ENCODE data around the gene ZNF783. TPM values are rescaled to one million over a fixed set of nuclear protein-coding genes. Genes with fewer than 3 reads are reported as not detected.
"Not testable (repeated sequence)": the region's sequence is repeated elsewhere in the genome, so short reads cannot be mapped to it uniquely, and the experiment has no call there.

ZNF783 gene
- total and polyA plus RNA-seq, 2 donors: 7.1 to 12.2 TPM

GRCh38 chr7:149252378-149252777 lies 9.6 kb upstream of the ZNF783 start:
- Histone ChIP-seq H3K4me3 (ENCODE audit: low read depth, low read length) (no peak overlapping the region), H3K27ac (ENCODE audit: low read depth) (no peak overlapping the region), H3K4me1 (ENCODE audit: insufficient read depth) (no peaks in the 10 kb centered on the region), H3K36me3 (ENCODE audit: insufficient read depth) (peaks cover 3% of the 10 kb centered on the region)
- WGBS: 97% methylated on average over 2 of the region's 2 CpGs
- no peak for DNase-seq (ENCODE audit: extremely low spot score)

DNA sequence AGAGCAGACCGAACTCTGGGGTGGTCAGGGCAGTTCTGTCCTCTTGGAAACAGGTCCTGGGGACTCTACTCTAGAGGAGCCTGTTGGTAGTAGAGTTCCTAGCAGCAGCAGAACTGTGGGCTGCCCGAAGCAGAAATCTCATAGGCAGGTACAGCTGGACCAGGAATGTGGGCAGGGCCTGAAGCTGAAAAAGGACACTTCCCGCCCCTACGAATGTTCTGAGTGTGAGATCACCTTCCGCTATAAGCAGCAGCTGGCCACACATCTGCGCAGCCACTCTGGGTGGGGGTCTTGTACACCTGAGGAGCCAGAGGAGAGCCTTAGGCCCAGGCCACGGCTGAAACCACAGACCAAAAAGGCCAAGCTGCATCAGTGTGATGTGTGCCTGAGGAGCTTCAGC lies 8.3 kb upstream of the ZNF783 start:
- no peak for DNase-seq (ENCODE audit: extremely low spot score)
- Histone ChIP-seq H3K36me3 (ENCODE audit: insufficient read depth) (peaks cover 3% of the 10 kb centered on the region), H3K4me1 (ENCODE audit: insufficient read depth) (no peaks in the 10 kb centered on the region), H3K27ac (ENCODE audit: low read depth) (no peak overlapping the region), H3K4me3 (ENCODE audit: low read depth, low read length) (no peak overlapping the region)
- 93% methylated on average over 7 of the region's 7 CpGs for WGBS

DNA sequence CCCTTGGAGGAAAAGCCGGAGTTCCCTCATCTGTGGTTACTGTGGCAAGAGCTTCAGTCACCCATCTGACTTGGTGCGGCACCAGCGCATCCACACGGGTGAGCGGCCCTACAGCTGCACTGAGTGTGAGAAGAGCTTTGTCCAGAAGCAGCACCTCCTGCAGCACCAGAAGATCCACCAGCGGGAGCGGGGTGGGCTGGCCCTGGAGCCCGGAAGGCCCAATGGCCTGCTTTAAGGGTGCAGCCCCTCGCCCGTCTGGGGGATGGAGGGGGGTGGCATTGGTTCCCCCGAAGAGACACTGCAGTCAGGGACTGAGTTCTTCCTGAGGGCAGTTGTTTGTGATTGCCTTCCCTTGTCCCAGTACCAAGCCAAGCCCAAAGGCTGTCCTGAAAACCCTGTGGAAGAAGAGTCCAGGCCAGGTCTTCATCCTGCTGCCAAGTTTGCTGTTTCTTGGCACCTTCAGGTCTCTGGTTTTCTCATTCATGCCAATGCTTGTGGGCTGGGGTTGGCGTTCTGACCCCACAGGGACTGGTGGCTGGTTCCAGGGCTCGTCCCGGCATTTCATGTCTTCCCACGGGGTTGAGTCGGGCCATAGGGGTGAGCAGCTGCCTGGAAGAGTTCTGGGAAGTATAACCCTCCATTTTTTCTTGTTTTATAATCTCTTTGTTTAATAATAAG lies 7.7 kb upstream of the ZNF783 start:
- Histone ChIP-seq H3K4me3 (ENCODE audit: low read depth, low read length) (no peak overlapping the region), H3K27ac (ENCODE audit: low read depth) (no peak overlapping the region), H3K36me3 (ENCODE audit: insufficient read depth) (peaks cover 3% of the 10 kb centered on the region), H3K4me1 (ENCODE audit: insufficient read depth) (no peaks in the 10 kb centered on the region)
- DNase-seq (ENCODE audit: extremely low spot score): no peak
- 94% methylated on average over 16 of the region's 16 CpGs for WGBS

GRCh38 chr7:149255174-149255573 lies 6.8 kb upstream of the ZNF783 start:
- H3K4me3 ChIP-seq (ENCODE audit: low read depth, low read length): no peak overlapping the region
- no peak overlapping the region for H3K27ac ChIP-seq (ENCODE audit: low read depth)
- H3K36me3 ChIP-seq (ENCODE audit: insufficient read depth): peaks cover 3% of the 10 kb centered on the region
- no peak for DNase-seq (ENCODE audit: extremely low spot score)
- no peaks in the 10 kb centered on the region for H3K4me1 ChIP-seq (ENCODE audit: insufficient read depth)
- 74% methylated on average over 5 of the region's 5 CpGs for WGBS

GRCh38 chr7:149256568-149256967 lies 5.4 kb upstream of the ZNF783 start:
- Histone ChIP-seq H3K27ac (ENCODE audit: low read depth) (no peak overlapping the region), H3K4me3 (ENCODE audit: low read depth, low read length) (no peak overlapping the region), H3K4me1 (ENCODE audit: insufficient read depth) (no peaks in the 10 kb centered on the region), H3K36me3 (ENCODE audit: insufficient read depth) (peaks cover 3% of the 10 kb centered on the region)
- DNase-seq (ENCODE audit: extremely low spot score): no peak
- WGBS: 92% methylated on average over 4 of the region's 4 CpGs

GRCh38 chr7:149257146-149257545 lies 4.8 kb upstream of the ZNF783 start:
- 90% methylated on average over 2 of the region's 2 CpGs for WGBS
- no peak for DNase-seq (ENCODE audit: extremely low spot score)

DNA sequence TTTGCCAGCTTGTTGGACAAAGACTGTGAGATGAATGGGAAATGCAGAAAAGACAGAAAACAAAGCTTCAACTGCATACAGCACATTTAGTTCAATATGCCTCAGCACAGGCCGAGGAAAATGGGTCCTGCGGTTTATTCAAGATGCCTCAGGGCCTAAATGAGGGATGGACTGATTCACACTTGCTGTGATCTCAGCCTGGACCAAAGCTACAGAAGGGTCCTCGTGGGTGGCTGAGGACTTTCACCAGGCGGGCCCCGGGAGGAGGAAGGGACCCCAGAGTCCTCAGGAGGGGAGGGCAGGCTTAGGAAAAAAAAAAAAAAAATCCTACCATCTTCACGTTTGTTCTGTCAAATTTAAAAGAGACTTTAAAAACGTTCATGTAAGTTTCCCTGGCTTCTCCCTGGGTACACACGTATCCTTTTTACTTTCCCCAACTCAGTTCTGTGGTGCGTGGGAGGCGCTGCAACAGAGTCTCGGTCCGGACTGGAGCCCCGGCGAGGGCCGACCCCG lies 624 bp upstream of the ZNF783 start:
- Histone ChIP-seq H3K36me3 (ENCODE audit: insufficient read depth) (no peaks in the 10 kb centered on the region), H3K27ac (ENCODE audit: low read depth) (peak overlapping the region; percentile 96), H3K4me3 (ENCODE audit: low read depth, low read length) (peak overlapping the region; percentile 69), H3K4me1 (ENCODE audit: insufficient read depth) (peaks cover 2% of the 10 kb centered on the region)
- DNase-seq (ENCODE audit: extremely low spot score): no peak
- 4% methylated on average over 16 of the region's 16 CpGs for WGBS

More at GRCh38 chr7:149257146-149257545, 4.8 kb upstream of the ZNF783 start:
- no peaks in the 10 kb centered on the region for H3K4me1 ChIP-seq (ENCODE audit: insufficient read depth)
- no peak overlapping the region for H3K27ac ChIP-seq (ENCODE audit: low read depth)
- no peak overlapping the region for H3K4me3 ChIP-seq (ENCODE audit: low read depth, low read length)
- H3K36me3 ChIP-seq (ENCODE audit: insufficient read depth): peaks cover 3% of the 10 kb centered on the region

DNA sequence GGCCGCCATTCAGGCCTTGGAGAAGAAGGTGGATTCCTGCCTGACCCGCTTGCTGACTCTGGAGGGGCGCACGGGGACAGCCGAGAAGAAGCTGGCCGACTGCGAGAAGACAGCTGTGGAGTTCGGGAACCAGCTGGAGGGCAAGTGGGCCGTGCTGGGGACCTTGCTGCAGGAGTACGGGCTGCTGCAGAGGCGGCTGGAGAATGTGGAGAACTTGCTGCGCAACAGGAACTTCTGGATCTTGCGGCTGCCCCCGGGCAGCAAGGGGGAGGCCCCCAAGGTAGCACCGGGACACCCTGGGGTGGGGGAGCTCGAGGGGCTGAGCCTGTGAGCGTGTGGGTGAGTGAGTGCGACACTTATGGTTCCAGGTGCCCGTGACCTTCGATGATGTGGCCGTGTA lies 4.5 kb downstream of the ZNF783 start:
- peaks cover 2% of the 10 kb centered on the region for H3K36me3 ChIP-seq (ENCODE audit: insufficient read depth)
- peaks cover 2% of the 10 kb centered on the region for H3K4me1 ChIP-seq (ENCODE audit: insufficient read depth)
- H3K4me3 ChIP-seq (ENCODE audit: low read depth, low read length): no peak overlapping the region
- no peak for DNase-seq (ENCODE audit: extremely low spot score)
- no peak overlapping the region for H3K27ac ChIP-seq (ENCODE audit: low read depth)
- 94% methylated on average over 21 of the region's 21 CpGs for WGBS

DNA sequence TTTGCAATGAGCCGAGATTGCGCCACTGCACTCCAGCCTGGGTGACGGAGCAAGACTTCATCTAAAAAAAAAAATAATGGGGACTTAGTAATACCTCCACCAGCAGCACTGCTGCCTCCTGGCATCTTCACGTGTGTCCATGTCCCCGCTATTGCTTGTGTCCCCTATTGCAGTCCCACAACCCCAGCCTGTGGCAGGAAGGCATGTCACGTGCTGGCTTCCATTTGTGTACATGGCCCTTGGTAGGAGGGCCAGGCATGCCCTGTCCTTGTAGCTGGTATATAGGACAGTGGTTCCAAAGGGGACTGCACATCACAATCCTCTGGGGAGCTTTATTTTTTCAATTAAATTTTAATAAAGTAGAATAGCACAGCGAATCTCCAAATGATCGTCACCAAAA lies 5.7 kb downstream of the ZNF783 start:
- WGBS: 94% methylated on average over 8 of the region's 8 CpGs
- no peak overlapping the region for H3K27ac ChIP-seq (ENCODE audit: low read depth)
- H3K36me3 ChIP-seq (ENCODE audit: insufficient read depth): peaks cover 4% of the 10 kb centered on the region

GRCh38 chr7:149274424-149274823 lies 12.4 kb downstream of the ZNF783 start:
- H3K4me1 ChIP-seq (ENCODE audit: insufficient read depth); H3K4me3 ChIP-seq (ENCODE audit: low read depth, low read length); H3K36me3 ChIP-seq (ENCODE audit: insufficient read depth); H3K27ac ChIP-seq (ENCODE audit: low read depth); DNase-seq (ENCODE audit: extremely low spot score): not testable (repeated sequence)
- WGBS: 98% methylated on average over 8 of the region's 8 CpGs

More for the DNA sequence above, 5.7 kb downstream of the ZNF783 start:
- H3K4me3 ChIP-seq (ENCODE audit: low read depth, low read length): no peak overlapping the region
- no peak for DNase-seq (ENCODE audit: extremely low spot score)
- H3K4me1 ChIP-seq (ENCODE audit: insufficient read depth): peaks cover 2% of the 10 kb centered on the region

DNA sequence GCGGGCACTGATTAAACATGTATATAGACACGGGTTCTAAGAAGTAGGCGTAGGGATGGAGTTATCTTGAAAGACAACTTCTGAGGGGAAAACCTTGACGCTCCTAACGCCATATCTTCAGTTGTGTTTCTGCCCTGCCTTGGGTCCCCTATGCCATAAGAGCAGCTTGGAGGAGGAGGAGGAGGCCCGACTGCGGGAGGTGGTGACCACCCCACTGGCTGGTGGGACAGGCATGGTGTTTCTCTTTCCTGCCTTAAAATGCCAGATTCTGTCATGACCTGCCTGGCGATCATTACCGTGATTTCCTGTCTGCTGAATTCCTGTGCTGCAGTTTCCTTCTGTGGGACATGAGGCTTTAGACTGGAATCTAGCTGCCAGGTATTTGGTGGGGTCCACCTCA lies 15.9 kb downstream of the ZNF783 start:
- Histone ChIP-seq H3K4me3 (ENCODE audit: low read depth, low read length) (no peak overlapping the region), H3K4me1 (ENCODE audit: insufficient read depth) (no peaks in the 10 kb centered on the region), H3K27ac (ENCODE audit: low read depth) (no peak overlapping the region), H3K36me3 (ENCODE audit: insufficient read depth) (peaks cover 6% of the 10 kb centered on the region)
- DNase-seq (ENCODE audit: extremely low spot score): no peak
- WGBS: 97% methylated on average over 9 of the region's 9 CpGs

- no peak overlapping the region for H3K27ac ChIP-seq (ENCODE audit: low read depth)
- H3K4me1 ChIP-seq (ENCODE audit: insufficient read depth): no peaks in the 10 kb centered on the region
Observed at GRCh38 chr7:149278396-149278795, 16.4 kb downstream of the ZNF783 start.

GRCh38 chr7:149279111-149279743 lies 17.2 kb downstream of the ZNF783 start:
- Histone ChIP-seq H3K4me1 (ENCODE audit: insufficient read depth) (no peaks in the 10 kb centered on the region), H3K4me3 (ENCODE audit: low read depth, low read length) (no peak overlapping the region), H3K36me3 (ENCODE audit: insufficient read depth) (peaks cover 6% of the 10 kb centered on the region), H3K27ac (ENCODE audit: low read depth) (no peak overlapping the region)
- DNase-seq (ENCODE audit: extremely low spot score): no peak
- WGBS: 95% methylated on average over 17 of the region's 17 CpGs

More at GRCh38 chr7:149278396-149278795, 16.4 kb downstream of the ZNF783 start:
- 96% methylated on average over 11 of the region's 11 CpGs for WGBS
- H3K36me3 ChIP-seq (ENCODE audit: insufficient read depth): peaks cover 6% of the 10 kb centered on the region
- no peak overlapping the region for H3K4me3 ChIP-seq (ENCODE audit: low read depth, low read length)
- no peak for DNase-seq (ENCODE audit: extremely low spot score)

- Histone ChIP-seq H3K4me3 (ENCODE audit: low read depth, low read length) (no peak overlapping the region), H3K27ac (ENCODE audit: low read depth) (no peak overlapping the region), H3K36me3 (ENCODE audit: insufficient read depth) (peaks cover 6% of the 10 kb centered on the region), H3K4me1 (ENCODE audit: insufficient read depth) (no peaks in the 10 kb centered on the region)
- WGBS: 95% methylated on average over 6 of the region's 9 CpGs
- DNase-seq (ENCODE audit: extremely low spot score): no peak
Observed at GRCh38 chr7:149280151-149280550, 18.2 kb downstream of the ZNF783 start.
